NCI-H128 (cell line): Measurements from ENCODE around the gene ATP6V0A4.
A peak's percentile ranks its signal among the peaks of the same experiment; 100 is the strongest.
"Not testable (repeated sequence)": the region's sequence is repeated elsewhere in the genome, so short reads cannot be mapped to it uniquely, and the experiment has no call there.

Experiments used
- DNase-seq: peaks from one replicate; lab custom pipeline; 2025; ENCODE audit not compliant: unreplicated experiment; lab: John Stamatoyannopoulos, UW

The ATP6V0A4 gene

GRCh38 chr7:138804618-138805017, 6.6 kb upstream of the ATP6V0A4 start:
- DNase-seq: no peak

DNA sequence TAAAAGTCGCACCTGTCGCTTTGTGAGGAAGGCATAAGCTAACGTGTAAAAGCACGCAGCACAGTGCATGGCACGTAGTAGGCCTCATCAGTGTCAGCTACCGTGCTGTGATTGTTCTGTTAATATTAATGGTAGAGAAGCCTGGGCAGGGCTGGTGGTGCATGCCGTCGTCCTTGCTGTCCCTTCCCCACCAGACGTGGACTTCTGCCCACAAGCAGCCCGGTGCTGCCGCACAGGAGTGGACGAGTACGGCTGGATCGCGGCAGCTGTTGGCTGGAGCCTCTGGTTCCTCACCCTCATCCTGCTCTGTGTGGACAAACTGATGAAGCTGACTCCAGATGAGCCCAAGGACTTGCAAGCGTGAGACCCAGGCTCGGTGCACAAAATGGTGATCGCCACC, 4.7 kb upstream of the ATP6V0A4 start:
- DNase-seq: no peak

DNA sequence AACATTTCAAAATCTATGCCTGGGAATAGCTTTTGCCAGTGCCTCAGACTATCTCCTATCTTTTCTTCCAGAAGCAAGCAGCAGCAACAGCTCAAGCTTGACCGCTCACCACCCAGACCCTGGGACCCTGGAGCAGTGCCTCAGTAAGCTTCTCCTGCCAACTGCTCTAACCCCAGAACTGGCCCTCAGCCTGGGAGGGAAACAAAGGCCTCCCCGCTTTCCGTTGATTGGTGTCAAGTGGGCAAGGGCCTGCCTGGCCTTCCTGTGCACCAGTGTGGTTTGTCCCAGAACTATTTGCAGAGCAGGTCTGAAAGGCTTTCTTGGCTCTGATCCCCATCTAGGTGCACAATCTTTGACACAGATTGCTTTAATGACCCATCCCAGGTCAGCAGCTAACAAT, 3.3 kb upstream of the ATP6V0A4 start:
- no peak for DNase-seq

DNA sequence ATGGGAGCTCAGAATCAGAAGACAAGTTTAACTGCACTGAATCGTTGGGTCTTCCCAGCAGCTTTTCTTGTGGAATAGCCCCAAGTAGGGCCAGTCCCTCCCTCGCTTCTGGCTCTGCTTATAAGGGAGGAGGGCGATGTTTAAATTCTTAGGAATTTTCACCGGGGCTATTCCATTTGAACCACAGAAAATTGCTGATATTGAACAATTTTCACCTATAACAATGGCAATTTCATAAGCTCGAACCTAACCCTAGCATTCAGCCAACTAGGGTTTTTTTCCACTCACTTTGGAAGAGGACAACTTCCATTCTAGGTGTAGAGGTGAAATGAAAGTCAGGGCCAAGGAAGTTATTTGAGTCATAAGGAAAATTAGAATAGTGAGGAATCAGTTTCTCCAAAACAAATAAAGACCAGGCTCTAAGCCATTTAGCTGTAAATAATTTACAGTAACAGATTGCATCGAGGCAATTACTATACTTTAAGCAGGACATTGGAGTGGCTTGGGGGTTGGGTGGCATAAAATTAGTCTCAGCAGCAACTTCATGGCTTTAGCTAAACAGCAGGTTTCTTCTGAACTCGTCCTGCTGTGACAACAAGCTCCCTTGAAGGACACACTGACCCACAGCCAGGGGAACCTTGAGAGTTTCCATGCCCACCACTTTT, 1.5 kb upstream of the ATP6V0A4 start:
- DNase-seq: no peak

DNA sequence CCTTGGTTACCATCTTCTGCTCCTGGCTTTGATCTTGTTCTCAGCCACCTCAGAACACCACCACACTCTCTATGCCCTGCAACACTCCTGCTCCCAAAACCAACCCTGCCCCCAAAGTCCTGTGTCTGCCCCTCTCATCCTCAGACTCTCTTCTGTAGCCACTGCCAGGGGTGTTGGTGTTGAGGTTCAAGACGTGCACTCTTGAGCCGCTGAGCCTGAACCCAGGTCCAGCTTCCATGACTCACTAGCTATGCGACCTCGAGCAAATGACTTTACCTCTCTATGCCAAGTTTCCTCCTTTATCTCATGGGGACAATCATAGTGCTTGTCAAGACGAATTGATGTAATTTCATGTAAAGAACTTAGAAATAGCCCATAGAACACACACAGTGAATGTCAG, 840 bp upstream of the ATP6V0A4 start:
- DNase-seq: no peak

DNA sequence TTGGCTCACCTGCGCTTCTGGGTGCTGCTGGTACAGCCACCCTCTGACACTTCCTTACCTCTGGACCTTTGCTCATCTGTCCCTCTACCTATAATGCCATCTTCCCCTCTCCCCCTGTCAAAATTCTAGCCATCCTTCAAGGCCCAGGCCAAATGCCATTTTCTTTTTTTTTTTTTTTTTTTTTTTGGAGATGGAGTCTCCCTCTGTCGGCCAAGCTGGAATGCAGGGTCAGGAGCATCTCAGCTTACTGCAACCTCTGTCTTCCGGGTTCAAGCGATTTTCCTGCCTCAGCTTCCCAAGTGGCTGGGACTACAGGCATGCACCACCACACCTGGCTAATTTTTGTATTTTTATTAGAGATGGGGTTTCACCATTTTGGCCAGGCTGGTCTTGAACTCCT, 950 bp downstream of the ATP6V0A4 start:
- DNase-seq: not testable (repeated sequence)

- DNase-seq: no peak
Measured at GRCh38 chr7:138796038-138796615, 1.9 kb downstream of the ATP6V0A4 start.

DNA sequence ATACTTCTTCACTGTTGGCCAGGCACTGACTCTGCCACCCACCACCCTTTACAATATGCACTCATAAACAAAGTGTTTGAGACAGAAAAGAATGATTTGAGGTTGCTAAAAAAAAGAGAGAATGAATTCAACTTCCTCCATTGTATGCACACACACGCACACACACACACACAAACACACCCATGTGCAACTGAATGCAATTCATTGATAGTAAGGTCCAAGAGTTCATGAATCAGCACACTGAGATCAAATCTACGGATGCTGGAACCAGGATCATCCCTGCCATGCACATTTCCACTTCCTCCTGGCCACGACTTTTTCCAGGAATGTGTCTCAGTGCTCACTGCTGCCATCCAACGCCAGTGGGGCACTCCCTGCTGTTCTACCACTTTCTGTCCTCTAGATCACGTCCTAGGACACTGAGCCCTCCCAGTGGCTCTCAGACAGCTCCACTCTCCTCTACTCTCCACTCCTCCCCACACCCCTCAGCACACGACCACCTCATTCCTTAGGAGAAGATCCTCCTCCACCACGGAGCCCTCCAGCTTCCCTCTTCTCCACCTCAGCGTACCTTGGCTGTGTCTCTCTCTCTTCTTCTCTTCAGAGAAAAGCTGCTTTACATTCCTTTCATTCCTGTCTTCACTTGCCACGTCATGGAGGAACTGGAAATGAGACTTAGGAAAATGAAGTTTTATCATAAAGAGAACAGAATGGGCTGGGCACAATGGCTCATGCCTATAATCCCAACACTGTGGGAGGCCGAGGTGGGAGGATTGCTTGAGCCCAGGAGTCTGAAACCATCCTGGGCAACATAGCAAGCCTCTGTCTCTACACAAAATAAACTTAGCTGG, 12.2 kb downstream of the ATP6V0A4 start:
- DNase-seq: no peak

DNA sequence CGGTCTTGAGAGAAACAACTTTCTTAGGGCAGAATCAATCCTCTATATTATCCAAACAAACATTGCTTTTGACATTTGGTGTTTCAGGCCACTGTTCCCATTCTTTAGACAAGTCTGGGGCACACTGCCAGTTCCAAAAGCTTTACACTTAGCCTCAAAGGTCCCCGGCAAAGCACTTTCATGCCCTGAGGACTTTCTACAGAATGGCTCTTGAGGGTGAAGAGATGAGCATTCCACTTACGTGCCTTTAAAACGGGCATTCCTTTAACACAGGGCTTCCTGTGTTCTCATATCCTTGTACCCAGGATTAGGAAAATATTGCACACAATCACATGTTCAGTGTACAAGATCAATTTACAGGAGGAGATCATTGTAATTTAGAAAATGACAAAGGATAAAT, 13.3 kb downstream of the ATP6V0A4 start:
- DNase-seq: no peak

GRCh38 chr7:138781004-138781403, 17.0 kb downstream of the ATP6V0A4 start:
- DNase-seq: no peak

GRCh38 chr7:138776166-138776833, 21.7 kb downstream of the ATP6V0A4 start:
- DNase-seq: peak; percentile 33

DNA sequence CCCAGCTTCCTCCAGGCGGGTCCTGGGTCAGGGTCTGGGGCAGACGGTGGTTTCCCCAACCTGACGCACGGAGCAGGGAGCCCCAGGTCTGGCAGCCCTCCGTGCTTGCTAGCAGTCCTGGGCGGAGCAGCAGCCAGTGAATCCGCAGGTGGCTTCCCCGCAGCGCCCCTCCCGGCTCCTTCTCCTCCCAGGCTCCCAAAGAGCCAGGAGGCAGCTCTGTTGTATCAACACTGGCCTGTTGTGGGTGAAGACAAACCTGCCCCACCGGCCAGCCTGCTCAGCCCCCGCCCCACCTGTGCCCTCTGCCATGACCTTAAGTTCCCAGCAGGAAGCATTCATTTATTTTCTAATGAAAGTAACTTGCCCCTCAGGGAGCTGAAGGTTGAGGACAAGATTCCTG, 24.2 kb downstream of the ATP6V0A4 start:
- no peak for DNase-seq

DNA sequence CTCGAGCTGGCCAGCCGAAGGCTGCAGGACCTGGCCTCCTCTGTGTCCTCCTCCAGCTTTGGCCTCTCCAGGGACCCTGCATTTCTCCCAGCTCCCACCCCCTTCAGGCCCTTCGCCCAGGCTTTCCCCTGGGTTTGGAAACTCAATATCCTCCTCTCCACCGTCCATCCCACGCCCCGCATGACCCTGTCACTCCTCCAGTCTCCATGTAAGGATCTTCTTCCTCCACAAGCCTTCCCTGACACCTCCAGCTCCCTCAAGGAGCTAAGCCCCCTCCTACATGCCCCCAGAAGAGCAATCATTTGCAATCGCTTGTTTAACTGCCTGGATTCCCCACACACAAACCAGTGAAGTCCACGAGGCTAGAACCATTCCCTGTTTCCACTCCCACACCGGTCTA, 24.8 kb downstream of the ATP6V0A4 start:
- DNase-seq: no peak

DNA sequence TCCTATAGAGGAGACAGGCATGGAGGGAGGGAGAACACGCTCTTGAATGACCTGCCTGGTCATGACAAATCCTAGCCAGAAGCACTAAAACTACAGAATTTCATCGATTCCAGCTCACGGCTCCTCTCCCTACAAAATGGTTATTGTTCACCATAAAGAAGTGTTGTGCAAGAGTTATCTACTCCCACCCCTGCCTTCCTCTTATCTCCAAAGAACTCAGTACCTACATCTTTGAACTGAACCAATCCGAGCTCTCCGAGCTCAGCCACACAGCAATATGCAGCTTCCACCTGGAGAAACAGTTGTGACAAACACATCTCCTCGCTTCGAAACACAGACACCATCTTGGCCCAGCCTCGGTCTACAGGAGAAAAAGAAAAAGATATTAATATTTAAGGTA, 27.1 kb downstream of the ATP6V0A4 start:
- DNase-seq: no peak

DNA sequence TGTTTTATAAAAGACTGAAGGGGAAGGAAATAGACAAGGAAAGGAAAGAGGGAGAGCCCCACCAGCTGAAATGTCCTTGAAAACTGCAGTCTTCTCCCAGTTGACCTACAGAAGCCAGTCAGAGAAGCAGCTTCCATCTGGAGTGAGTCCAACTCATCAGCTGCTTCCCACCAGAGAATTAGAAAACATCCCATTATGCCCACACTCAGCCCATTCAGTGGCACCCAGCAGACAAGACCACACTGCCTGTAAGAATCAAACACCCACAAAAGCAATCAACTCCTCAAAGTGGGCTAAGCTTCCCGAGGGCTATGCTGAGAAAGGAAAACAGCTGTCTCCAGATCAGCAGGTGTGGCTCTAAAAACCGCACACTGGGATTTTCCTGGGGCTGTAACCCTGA, 29.8 kb downstream of the ATP6V0A4 start:
- DNase-seq: peak; percentile 16

GRCh38 chr7:138756591-138757242, 41.3 kb downstream of the ATP6V0A4 start:
- DNase-seq: no peak

DNA sequence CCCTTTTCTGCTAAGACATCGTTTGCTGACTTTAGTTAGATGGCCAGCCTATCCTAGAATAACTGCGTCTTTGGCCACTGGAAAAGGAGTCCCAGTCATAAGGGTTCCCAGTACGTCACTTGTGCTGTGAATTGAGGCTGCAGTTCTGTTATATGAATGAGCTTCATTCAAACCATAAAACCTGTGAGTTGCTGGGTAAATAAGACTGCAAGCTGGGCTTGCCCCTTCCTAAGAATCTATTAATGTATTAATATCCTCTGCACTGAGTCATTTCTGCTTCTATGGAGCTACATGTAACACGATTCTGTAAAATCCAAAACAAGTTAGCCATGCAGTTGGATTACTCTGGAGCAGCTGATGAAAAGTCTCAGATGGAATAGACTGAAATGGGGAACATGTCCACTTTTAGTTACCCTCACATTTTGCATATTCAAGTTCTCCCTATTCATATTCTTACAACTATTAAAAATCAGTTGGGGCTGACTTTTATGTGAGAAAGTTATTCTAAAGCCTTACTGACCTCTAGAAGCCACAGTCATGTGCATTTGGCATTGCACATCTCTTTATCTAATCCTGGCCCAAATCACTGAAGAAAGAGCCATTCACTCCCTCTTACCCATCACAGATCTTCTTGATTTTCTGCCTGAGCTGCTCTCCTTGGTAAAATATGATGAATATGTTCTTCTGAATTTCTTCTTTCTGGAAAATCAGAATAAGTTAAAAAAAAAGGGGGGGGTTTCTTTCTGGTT, 42.0 kb downstream of the ATP6V0A4 start:
- DNase-seq: no peak

- DNase-seq: no peak
Measured at GRCh38 chr7:138755331-138755747, 42.7 kb downstream of the ATP6V0A4 start.

DNA sequence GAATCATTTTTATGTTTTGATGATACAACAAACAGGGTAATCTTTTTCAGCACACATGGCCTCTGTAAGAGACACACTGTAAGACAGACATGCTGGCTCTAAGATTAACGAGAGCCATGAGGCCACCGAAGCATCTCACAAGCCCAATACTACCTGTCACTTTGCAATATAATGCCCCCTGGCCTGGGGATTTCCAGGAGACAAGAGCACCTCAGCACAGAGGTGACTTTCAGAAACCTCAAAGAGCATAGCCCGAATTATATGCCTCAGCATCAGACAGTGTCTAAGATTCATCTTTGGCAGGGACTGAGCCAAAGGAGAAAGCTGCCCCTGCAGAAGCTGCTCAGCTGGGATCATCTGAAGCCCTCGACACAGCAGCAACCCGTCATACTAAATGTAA, 44.4 kb downstream of the ATP6V0A4 start:
- DNase-seq: no peak

GRCh38 chr7:138753150-138753518, 44.9 kb downstream of the ATP6V0A4 start:
- DNase-seq: no peak
